ENCODE data around the gene GUCY2C. TPM values are rescaled to one million over a fixed set of nuclear protein-coding genes. Genes with fewer than 3 reads are reported as not detected.

The GUCY2C gene
- total and polyA plus RNA-seq, 4 donors = 3.0 TPM; not detected in 3

DNA sequence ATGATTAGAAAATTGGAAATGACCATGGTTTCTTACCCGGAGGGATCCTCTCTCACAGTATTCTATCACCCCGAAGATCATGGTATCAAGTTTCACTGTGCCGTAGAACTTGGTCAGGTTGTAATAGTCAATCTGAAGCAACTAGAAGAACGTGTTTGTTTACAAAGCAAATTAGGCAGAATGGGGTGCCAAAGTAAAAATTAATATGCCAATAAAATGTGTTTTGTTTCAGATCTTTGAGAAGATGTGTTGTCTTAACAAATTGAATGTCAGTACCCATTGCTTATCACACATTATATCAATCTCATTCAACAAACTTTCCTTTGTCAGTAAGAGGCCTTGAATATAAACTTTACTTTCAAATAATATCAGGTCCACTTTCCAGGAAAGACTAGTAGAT lies 45.0 kb downstream of the GUCY2C start:
- no peaks in the 10 kb centered on the region for H3K4me1 ChIP-seq (ENCODE audit: control insufficient read depth in 1 of 2, insufficient read depth in 2 of 2, low read length in 2 of 2)
- H3K36me3 ChIP-seq (ENCODE audit: control insufficient read depth in 1 of 2, insufficient read depth in 2 of 2, low read length in 1 of 2) = no peaks in the 10 kb centered on the region
- DNase-seq (no peak), ATAC-seq (ENCODE audit: low FRiP score) (no peak)
- no peaks in the 10 kb centered on the region for H3K9me3 ChIP-seq (ENCODE audit: control insufficient read depth, low read length)
- H3K4me3 ChIP-seq (ENCODE audit: low read length in 2 of 2) = no peak overlapping the region
- no peaks in the 10 kb centered on the region for H3K27me3 ChIP-seq (ENCODE audit: control insufficient read depth in 1 of 2, insufficient read depth in 2 of 2, low read length in 1 of 2)
- no peak overlapping the region for H3K27ac ChIP-seq (ENCODE audit: low read depth in 1 of 2, low read length in 2 of 2)
- intact Hi-C loops (cut with DNase I) = loop anchor here in 1 of 2 donors (10.0 kb wide), 1 partner anchor 113 kb away; no protein-coding TSS in a partner anchor
- WGBS, 2 donors = 12 to 25% methylated on average over 4 of the region's 4 CpGs

- peak; percentile 75 for ATAC-seq (ENCODE audit: low FRiP score)
- 1 to 4% methylated on average over 2 of the region's 2 CpGs for WGBS, 2 donors
- intact Hi-C loops (cut with DNase I) = loop anchor here in 1 of 2 donors (10.0 kb wide), 1 partner anchor 114 kb away; no protein-coding TSS in a partner anchor
- no peak for DNase-seq
- no peak overlapping the region for H3K27ac ChIP-seq (ENCODE audit: low read depth in 1 of 2, low read length in 2 of 2)
- no peaks in the 10 kb centered on the region for H3K36me3 ChIP-seq (ENCODE audit: control insufficient read depth in 1 of 2, insufficient read depth in 2 of 2, low read length in 1 of 2)
- H3K4me3 ChIP-seq (ENCODE audit: low read length in 2 of 2) = no peak overlapping the region
- H3K27me3 ChIP-seq (ENCODE audit: control insufficient read depth in 1 of 2, insufficient read depth in 2 of 2, low read length in 1 of 2) = no peaks in the 10 kb centered on the region
- no peaks in the 10 kb centered on the region for H3K4me1 ChIP-seq (ENCODE audit: control insufficient read depth in 1 of 2, insufficient read depth in 2 of 2, low read length in 2 of 2)
- no peaks in the 10 kb centered on the region for H3K9me3 ChIP-seq (ENCODE audit: control insufficient read depth, low read length)
Observed at GRCh38 chr12:14650789-14651188, 45.6 kb downstream of the GUCY2C start.

GRCh38 chr12:14647028-14647750 lies 49.2 kb downstream of the GUCY2C start:
- Histone ChIP-seq H3K27ac (ENCODE audit: low read depth in 1 of 2, low read length in 2 of 2) (peak overlapping the region in 1 of 2 donors; percentile 90), H3K36me3 (ENCODE audit: control insufficient read depth in 1 of 2, insufficient read depth in 2 of 2, low read length in 1 of 2) (no peaks in the 10 kb centered on the region), H3K9me3 (ENCODE audit: control insufficient read depth, low read length) (no peaks in the 10 kb centered on the region), H3K4me3 (ENCODE audit: low read length in 2 of 2) (no peak overlapping the region), H3K27me3 (ENCODE audit: control insufficient read depth in 1 of 2, insufficient read depth in 2 of 2, low read length in 1 of 2) (no peaks in the 10 kb centered on the region), H3K4me1 (ENCODE audit: control insufficient read depth in 1 of 2, insufficient read depth in 2 of 2, low read length in 2 of 2) (no peaks in the 10 kb centered on the region)
- DNase-seq = no peak
- WGBS, 2 donors = 7 to 12% methylated on average over 6 of the region's 6 CpGs
- ATAC-seq (ENCODE audit: low FRiP score) = no peak
- intact Hi-C loops (cut with DNase I) = loop anchor here (5.0 to 10.0 kb wide), 2 partner anchors 348 to 560 kb away; no protein-coding TSS in a partner anchor

DNA sequence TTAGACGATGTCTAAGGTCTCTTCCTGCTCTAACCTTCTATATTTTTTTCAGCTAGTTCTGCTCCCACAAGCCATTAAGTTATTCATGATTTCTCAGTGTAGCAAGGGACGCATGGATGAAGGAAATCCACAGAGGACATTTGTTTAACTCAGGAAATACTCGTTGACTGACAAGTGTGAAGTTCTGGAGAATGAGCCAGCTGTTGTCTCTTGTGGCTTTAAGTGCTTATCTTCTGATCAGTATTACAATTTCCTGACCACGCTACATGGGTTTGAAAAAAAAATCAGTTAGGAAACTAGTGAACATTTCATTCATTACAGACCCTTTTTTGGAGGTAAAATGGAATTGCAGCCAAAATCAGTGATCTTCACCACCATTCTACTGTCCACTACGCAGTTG lies 53.1 kb downstream of the GUCY2C start:
- no peak overlapping the region for H3K27ac ChIP-seq (ENCODE audit: low read depth in 1 of 2, low read length in 2 of 2)
- ATAC-seq (ENCODE audit: low FRiP score) (no peak), DNase-seq (no peak)
- H3K9me3 ChIP-seq (ENCODE audit: control insufficient read depth, low read length) = no peaks in the 10 kb centered on the region
- H3K36me3 ChIP-seq (ENCODE audit: control insufficient read depth in 1 of 2, insufficient read depth in 2 of 2, low read length in 1 of 2) = no peaks in the 10 kb centered on the region
- H3K27me3 ChIP-seq (ENCODE audit: control insufficient read depth in 1 of 2, insufficient read depth in 2 of 2, low read length in 1 of 2) = no peaks in the 10 kb centered on the region
- WGBS, 2 donors = 16 to 18% methylated on average over 5 of the region's 5 CpGs
- peaks cover 0 to 4% of the 10 kb centered on the region in 2 donors for H3K4me1 ChIP-seq (ENCODE audit: control insufficient read depth in 1 of 2, insufficient read depth in 2 of 2, low read length in 2 of 2)
- intact Hi-C loops (cut with DNase I) = loop anchor here in 1 of 2 donors (10.0 kb wide), 1 partner anchor 352 kb away; no protein-coding TSS in a partner anchor
- no peak overlapping the region for H3K4me3 ChIP-seq (ENCODE audit: low read length in 2 of 2)

GRCh38 chr12:14638066-14638465 lies 58.3 kb downstream of the GUCY2C start:
- ATAC-seq (ENCODE audit: low FRiP score) (no peak), DNase-seq (no peak)
- intact Hi-C loops (cut with DNase I) = no loop called here
- no peaks in the 10 kb centered on the region for H3K36me3 ChIP-seq (ENCODE audit: control insufficient read depth in 1 of 2, insufficient read depth in 2 of 2, low read length in 1 of 2)
- H3K4me1 ChIP-seq (ENCODE audit: control insufficient read depth in 1 of 2, insufficient read depth in 2 of 2, low read length in 2 of 2) = peaks cover 0 to 4% of the 10 kb centered on the region in 2 donors
- H3K27ac ChIP-seq (ENCODE audit: low read depth in 1 of 2, low read length in 2 of 2) = no peak overlapping the region
- no peaks in the 10 kb centered on the region for H3K27me3 ChIP-seq (ENCODE audit: control insufficient read depth in 1 of 2, insufficient read depth in 2 of 2, low read length in 1 of 2)
- no peak overlapping the region for H3K4me3 ChIP-seq (ENCODE audit: low read length in 2 of 2)
- H3K9me3 ChIP-seq (ENCODE audit: control insufficient read depth, low read length) = no peaks in the 10 kb centered on the region

DNA sequence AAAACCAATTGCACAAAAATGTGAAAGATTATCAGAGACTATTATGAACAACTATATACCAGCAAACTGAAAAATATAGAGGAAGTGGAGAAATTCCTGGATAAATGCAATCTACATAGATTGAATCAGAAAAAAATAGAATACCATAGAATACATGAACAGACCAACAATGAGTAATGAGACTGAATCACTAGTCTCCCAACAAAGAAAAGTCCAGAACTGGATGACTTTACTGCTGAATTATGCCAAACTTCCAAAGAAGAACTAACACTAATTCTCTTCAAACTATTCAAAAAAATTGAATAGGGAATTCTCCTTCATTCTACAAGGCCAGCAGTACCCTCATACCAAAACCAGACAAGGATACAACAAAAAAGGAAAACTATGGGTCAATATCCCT lies 60.6 kb downstream of the GUCY2C start:
- intact Hi-C loops (cut with DNase I) = no loop called here
- no peaks in the 10 kb centered on the region for H3K27me3 ChIP-seq (ENCODE audit: control insufficient read depth in 1 of 2, insufficient read depth in 2 of 2, low read length in 1 of 2)

DNA sequence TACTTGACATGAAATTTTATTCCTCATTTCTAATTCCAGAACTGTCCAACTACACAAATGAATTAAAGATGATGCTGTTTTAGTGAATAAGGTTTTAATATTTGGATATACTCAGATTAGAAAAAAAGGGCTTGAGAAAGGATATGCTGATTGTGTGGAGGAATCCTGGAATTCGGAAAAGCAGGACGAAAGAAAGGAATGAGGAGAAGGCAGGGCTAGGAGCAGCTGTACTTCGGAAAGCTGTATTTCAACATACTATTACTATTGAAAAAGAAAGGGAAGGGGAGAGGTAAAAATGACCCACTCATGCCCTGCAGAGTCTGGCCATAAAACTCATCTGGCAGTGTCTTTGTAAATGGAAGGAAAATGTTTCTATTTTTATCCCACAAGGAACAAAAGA lies 65.6 kb downstream of the GUCY2C start:
- 2 to 9% methylated on average over 3 of the region's 3 CpGs for WGBS, 2 donors
- no peaks in the 10 kb centered on the region for H3K36me3 ChIP-seq (ENCODE audit: control insufficient read depth in 1 of 2, insufficient read depth in 2 of 2, low read length in 1 of 2)
- intact Hi-C loops (cut with DNase I) = loop anchor here (1.0 to 2.0 kb wide), 2 partner anchors 34 kb away; no protein-coding TSS in a partner anchor
- no peaks in the 10 kb centered on the region for H3K9me3 ChIP-seq (ENCODE audit: control insufficient read depth, low read length)
- H3K4me1 ChIP-seq (ENCODE audit: control insufficient read depth in 1 of 2, insufficient read depth in 2 of 2, low read length in 2 of 2) = no peaks in the 10 kb centered on the region
- H3K4me3 ChIP-seq (ENCODE audit: low read length in 2 of 2) = no peak overlapping the region
- no peak for ATAC-seq (ENCODE audit: low FRiP score)
- H3K27ac ChIP-seq (ENCODE audit: low read depth in 1 of 2, low read length in 2 of 2) = no peak overlapping the region
- no peaks in the 10 kb centered on the region for H3K27me3 ChIP-seq (ENCODE audit: control insufficient read depth in 1 of 2, insufficient read depth in 2 of 2, low read length in 1 of 2)
- DNase-seq = no peak

More for the DNA sequence above, 60.6 kb downstream of the GUCY2C start:
- DNase-seq (no peak), ATAC-seq (ENCODE audit: low FRiP score) (no peak)
- no peak overlapping the region for H3K4me3 ChIP-seq (ENCODE audit: low read length in 2 of 2)
- H3K4me1 ChIP-seq (ENCODE audit: control insufficient read depth in 1 of 2, insufficient read depth in 2 of 2, low read length in 2 of 2) = peaks cover 0 to 4% of the 10 kb centered on the region in 2 donors
- no peak overlapping the region for H3K27ac ChIP-seq (ENCODE audit: low read depth in 1 of 2, low read length in 2 of 2)
- no peaks in the 10 kb centered on the region for H3K36me3 ChIP-seq (ENCODE audit: control insufficient read depth in 1 of 2, insufficient read depth in 2 of 2, low read length in 1 of 2)
- no peaks in the 10 kb centered on the region for H3K9me3 ChIP-seq (ENCODE audit: control insufficient read depth, low read length)

- intact Hi-C loops (cut with DNase I) = loop anchor here (1.0 to 2.0 kb wide), 2 partner anchors 34 to 35 kb away; no protein-coding TSS in a partner anchor
- no peaks in the 10 kb centered on the region for H3K36me3 ChIP-seq (ENCODE audit: control insufficient read depth in 1 of 2, insufficient read depth in 2 of 2, low read length in 1 of 2)
- DNase-seq (peak; percentile 81 to 84), ATAC-seq (ENCODE audit: low FRiP score) (peak; percentile 95)
- H3K4me1 ChIP-seq (ENCODE audit: control insufficient read depth in 1 of 2, insufficient read depth in 2 of 2, low read length in 2 of 2) = no peaks in the 10 kb centered on the region
- no peaks in the 10 kb centered on the region for H3K27me3 ChIP-seq (ENCODE audit: control insufficient read depth in 1 of 2, insufficient read depth in 2 of 2, low read length in 1 of 2)
- no peaks in the 10 kb centered on the region for H3K9me3 ChIP-seq (ENCODE audit: control insufficient read depth, low read length)
- H3K4me3 ChIP-seq (ENCODE audit: low read length in 2 of 2) = no peak overlapping the region
- WGBS, 2 donors = 17 to 20% methylated on average over 8 of the region's 8 CpGs
- no peak overlapping the region for H3K27ac ChIP-seq (ENCODE audit: low read depth in 1 of 2, low read length in 2 of 2)
Observed at GRCh38 chr12:14629832-14630710, 66.3 kb downstream of the GUCY2C start.

Data from aorta (tissue), 5 donors.